ENCODE data around the gene TNXB. TPM values are rescaled to one million over a fixed set of nuclear protein-coding genes. Genes with fewer than 3 reads are reported as not detected.

Gene TNXB
- total and polyA plus RNA-seq, 9 of the 15 experiments (the other 6 are each of a cell fraction or from before 2014, with no cell fraction given): 0.14 to 28.1 (median 12.4) TPM

DNA sequence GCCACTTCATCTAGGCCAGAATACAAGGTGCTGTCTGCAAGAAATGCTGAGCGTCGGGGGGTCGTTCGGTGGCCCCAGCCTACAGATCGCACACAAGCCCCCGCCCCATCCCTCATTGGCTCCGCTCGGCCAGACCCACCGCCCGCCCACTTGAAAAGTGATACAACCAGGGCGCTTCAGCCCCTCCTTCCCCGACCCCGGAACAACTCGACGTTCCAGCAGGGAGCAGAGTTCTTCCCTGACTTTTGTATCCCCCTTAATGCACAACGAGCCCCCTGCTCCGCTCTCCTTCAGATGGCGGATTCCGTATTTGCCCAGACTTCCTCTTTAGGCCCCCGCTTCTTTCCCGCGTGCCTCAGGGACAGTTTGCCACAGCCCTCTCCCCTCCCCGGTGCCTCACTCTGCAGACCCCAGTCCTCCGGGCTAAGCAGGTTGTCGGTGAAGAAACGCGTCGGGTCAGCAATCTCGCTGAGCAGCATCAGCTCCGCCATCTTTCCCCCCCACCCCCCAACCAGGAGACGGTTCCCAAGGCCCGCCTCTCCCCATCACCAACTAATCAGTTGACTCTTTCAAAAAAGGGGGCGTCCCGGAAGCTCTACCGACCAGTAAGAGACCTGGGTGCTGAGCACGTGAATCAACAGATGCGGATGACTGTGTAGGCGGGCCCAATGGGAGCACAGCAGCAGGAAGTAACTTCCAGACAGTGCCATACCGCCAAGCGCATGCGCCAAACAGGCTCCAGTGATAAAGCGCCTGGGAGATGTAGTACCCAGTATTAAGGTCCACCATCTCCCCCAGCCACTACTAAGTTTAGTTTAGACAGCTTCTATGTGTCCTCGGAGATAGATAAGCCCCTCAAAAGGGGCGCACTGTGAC is 18.8 kb upstream of the TNXB start, which contains the start of gene ATF6B (continued):
- TF ChIP-seq, protein P1, sequence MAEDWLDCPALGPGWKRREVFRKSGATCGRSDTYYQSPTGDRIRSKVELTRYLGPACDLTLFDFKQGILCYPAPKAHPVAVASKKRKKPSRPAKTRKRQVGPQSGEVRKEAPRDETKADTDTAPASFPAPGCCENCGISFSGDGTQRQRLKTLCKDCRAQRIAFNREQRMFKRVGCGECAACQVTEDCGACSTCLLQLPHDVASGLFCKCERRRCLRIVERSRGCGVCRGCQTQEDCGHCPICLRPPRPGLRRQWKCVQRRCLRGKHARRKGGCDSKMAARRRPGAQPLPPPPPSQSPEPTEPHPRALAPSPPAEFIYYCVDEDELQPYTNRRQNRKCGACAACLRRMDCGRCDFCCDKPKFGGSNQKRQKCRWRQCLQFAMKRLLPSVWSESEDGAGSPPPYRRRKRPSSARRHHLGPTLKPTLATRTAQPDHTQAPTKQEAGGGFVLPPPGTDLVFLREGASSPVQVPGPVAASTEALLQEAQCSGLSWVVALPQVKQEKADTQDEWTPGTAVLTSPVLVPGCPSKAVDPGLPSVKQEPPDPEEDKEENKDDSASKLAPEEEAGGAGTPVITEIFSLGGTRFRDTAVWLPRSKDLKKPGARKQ (CRISPR knock-in tag; IDR thresholded peaks at IDR 0.05): no peak
- TF ChIP-seq DNMT1 (IDR thresholded peaks at IDR 0.05) (peak; percentile 77; the same call in 1 of the 2 replicates), KLF13 (tag; IDR thresholded peaks at IDR 0.05; ENCODE audit: borderline replicate concordance, low read depth) (no peak), ZNF263 (CRISPR knock-in tag; IDR thresholded peaks at IDR 0.05; ENCODE audit: borderline replicate concordance) (peak; percentile 68; the same call in 1 of the 2 replicates), C11orf30 (IDR thresholded peaks at IDR 0.05; ENCODE audit: low read depth) (peak; percentile 93), ZNF124 (CRISPR knock-in tag; IDR thresholded peaks at IDR 0.05) (no peak), PHF21A (IDR thresholded peaks at IDR 0.05; ENCODE audit: borderline replicate concordance, low read depth) (no peak), ZNF354B (CRISPR knock-in tag; IDR thresholded peaks at IDR 0.05) (no peak), MYC (IDR thresholded peaks at IDR 0.05; ENCODE audit: low read depth, low read length) (peak; percentile 56; the same call in 1 of the 2 replicates), MYC (CRISPR knock-in tag; IDR thresholded peaks at IDR 0.05; ENCODE audit: borderline replicate concordance, low read depth) (0 out of 2 replicates have a peak, but pooled peaks have one; percentile 28), KHSRP (IDR thresholded peaks at IDR 0.05) (no peak), FIP1L1 (IDR thresholded peaks at IDR 0.05; ENCODE audit: low read depth, low read length, poor library complexity, severe bottlenecking) (no peak), ZC3H8 (IDR thresholded peaks at IDR 0.05) (no peak), FOXM1 (IDR thresholded peaks at IDR 0.05; ENCODE audit: low read depth) (peak; percentile 78), FOXM1 (CRISPR knock-in tag; IDR thresholded peaks at IDR 0.05; ENCODE audit: low read depth) (no peak)
- TF ChIP-seq, protein P2, sequence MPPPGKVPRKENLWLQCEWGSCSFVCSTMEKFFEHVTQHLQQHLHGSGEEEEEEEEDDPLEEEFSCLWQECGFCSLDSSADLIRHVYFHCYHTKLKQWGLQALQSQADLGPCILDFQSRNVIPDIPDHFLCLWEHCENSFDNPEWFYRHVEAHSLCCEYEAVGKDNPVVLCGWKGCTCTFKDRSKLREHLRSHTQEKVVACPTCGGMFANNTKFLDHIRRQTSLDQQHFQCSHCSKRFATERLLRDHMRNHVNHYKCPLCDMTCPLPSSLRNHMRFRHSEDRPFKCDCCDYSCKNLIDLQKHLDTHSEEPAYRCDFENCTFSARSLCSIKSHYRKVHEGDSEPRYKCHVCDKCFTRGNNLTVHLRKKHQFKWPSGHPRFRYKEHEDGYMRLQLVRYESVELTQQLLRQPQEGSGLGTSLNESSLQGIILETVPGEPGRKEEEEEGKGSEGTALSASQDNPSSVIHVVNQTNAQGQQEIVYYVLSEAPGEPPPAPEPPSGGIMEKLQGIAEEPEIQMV (tag; conservative IDR thresholded peaks at IDR 0.05; ENCODE audit: low read depth): no peak
- TF ChIP-seq, protein P3, sequence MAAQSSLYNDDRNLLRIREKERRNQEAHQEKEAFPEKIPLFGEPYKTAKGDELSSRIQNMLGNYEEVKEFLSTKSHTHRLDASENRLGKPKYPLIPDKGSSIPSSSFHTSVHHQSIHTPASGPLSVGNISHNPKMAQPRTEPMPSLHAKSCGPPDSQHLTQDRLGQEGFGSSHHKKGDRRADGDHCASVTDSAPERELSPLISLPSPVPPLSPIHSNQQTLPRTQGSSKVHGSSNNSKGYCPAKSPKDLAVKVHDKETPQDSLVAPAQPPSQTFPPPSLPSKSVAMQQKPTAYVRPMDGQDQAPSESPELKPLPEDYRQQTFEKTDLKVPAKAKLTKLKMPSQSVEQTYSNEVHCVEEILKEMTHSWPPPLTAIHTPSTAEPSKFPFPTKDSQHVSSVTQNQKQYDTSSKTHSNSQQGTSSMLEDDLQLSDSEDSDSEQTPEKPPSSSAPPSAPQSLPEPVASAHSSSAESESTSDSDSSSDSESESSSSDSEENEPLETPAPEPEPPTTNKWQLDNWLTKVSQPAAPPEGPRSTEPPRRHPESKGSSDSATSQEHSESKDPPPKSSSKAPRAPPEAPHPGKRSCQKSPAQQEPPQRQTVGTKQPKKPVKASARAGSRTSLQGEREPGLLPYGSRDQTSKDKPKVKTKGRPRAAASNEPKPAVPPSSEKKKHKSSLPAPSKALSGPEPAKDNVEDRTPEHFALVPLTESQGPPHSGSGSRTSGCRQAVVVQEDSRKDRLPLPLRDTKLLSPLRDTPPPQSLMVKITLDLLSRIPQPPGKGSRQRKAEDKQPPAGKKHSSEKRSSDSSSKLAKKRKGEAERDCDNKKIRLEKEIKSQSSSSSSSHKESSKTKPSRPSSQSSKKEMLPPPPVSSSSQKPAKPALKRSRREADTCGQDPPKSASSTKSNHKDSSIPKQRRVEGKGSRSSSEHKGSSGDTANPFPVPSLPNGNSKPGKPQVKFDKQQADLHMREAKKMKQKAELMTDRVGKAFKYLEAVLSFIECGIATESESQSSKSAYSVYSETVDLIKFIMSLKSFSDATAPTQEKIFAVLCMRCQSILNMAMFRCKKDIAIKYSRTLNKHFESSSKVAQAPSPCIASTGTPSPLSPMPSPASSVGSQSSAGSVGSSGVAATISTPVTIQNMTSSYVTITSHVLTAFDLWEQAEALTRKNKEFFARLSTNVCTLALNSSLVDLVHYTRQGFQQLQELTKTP (IDR thresholded peaks at IDR 0.05; ENCODE audit: low read depth in 1 of 2, partially characterized antibody in 2 of 2): peak in 1 of 2 experiments; percentile 32

Measured in K562 (cell line).